GM23338 (cell line): ENCODE measurements around the gene ROPN1L.

Experiments
- CREB1 ChIP-seq: fragments of 250-450 bp; sonication (Bioruptor Pico); IDR thresholded peaks from 2 replicates; pipeline ENCODE4 v1.5.0; 2020; ENCODE audit warnings: low read depth, mild to moderate bottlenecking, moderate library complexity
- EZH2 ChIP-seq: fragments of 200-600 bp; sonication (generic); IDR thresholded peaks from one replicate; pipeline ENCODE4 v1.8.0; 2017; ENCODE audit warnings: antibody characterized with exemption, mild to moderate bottlenecking, low read depth; ENCODE audit not compliant: unreplicated experiment
- EZH2phosphoT487 ChIP-seq: fragments of 200-600 bp; sonication (generic); IDR thresholded peaks from one replicate; pipeline ENCODE4 v1.8.1; 2018; ENCODE audit warnings: antibody characterized with exemption; ENCODE audit not compliant: unreplicated experiment
- JUNB ChIP-seq: IDR thresholded peaks from one replicate; pipeline ENCODE4 v1.6.1; 2016; ENCODE audit warnings: antibody characterized with exemption; ENCODE audit not compliant: unreplicated experiment
- POLR2AphosphoS5 ChIP-seq: IDR thresholded peaks from 2 replicates; pipeline ENCODE4 v1.6.1; 2016; ENCODE audit warnings: antibody characterized with exemption, low read depth
- REST ChIP-seq: IDR thresholded peaks from one replicate; pipeline ENCODE4 v1.6.1; 2018; ENCODE audit warnings: antibody characterized with exemption; ENCODE audit not compliant: unreplicated experiment
- TF ChIP-seq, protein P1 (sequence below), 2 experiments: fragments of 200-600 bp in 1 of 2; sonication (generic) in 1 of 2; conservative IDR thresholded peaks; 2 replicates each; pipeline versions ENCODE4 v1.5.1 to v1.6.1; 2016 to 2017; ENCODE audit warnings: antibody characterized with exemption in 2 of 2, low read depth in 2 of 2, mild to moderate bottlenecking in 2 of 2, moderate library complexity in 1 of 2

- TF ChIP-seq REST (no peak), CREB1 (CRISPR knock-in tag) (no peak), EZH2 (no peak), JUNB (no peak), POLR2AphosphoS5 (no peak), EZH2phosphoT487 (no peak)
- TF ChIP-seq, protein P1, sequence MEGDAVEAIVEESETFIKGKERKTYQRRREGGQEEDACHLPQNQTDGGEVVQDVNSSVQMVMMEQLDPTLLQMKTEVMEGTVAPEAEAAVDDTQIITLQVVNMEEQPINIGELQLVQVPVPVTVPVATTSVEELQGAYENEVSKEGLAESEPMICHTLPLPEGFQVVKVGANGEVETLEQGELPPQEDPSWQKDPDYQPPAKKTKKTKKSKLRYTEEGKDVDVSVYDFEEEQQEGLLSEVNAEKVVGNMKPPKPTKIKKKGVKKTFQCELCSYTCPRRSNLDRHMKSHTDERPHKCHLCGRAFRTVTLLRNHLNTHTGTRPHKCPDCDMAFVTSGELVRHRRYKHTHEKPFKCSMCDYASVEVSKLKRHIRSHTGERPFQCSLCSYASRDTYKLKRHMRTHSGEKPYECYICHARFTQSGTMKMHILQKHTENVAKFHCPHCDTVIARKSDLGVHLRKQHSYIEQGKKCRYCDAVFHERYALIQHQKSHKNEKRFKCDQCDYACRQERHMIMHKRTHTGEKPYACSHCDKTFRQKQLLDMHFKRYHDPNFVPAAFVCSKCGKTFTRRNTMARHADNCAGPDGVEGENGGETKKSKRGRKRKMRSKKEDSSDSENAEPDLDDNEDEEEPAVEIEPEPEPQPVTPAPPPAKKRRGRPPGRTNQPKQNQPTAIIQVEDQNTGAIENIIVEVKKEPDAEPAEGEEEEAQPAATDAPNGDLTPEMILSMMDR (conservative IDR thresholded peaks at IDR 0.05; ENCODE audit: low read depth in 2 of 2) = no peak
These were observed 63.9 kb downstream of the ROPN1L start for GRCh38 chr5:10505517-10506095.
